Fibroblast of villous mesenchyme (primary cell): ENCODE measurements around the gene RIC1. TPM values are rescaled to one million over a fixed set of nuclear protein-coding genes. Genes with fewer than 3 reads are reported as not detected.
A peak's percentile ranks its signal among the peaks of the same experiment; 100 is the strongest.
"Not testable (repeated sequence)": the region's sequence is repeated elsewhere in the genome, so short reads cannot be mapped to it uniquely, and the experiment has no call there.

Source experiments
- DNase-seq: peaks from one replicate; pipeline ENCODE4 v3.0.0-alpha.2; 2010; ENCODE audit warnings: low read depth
- H3K4me3 ChIP-seq: 2 replicates; pipeline ENCODE4 v1.5.1; 2011; ENCODE audit warnings: low read depth, mild to moderate bottlenecking, low read length
- total RNA-seq: library from RNA; depleted of rRNA; stranded (reverse); fragments of >200 nt; gene quantifications from 2 replicates; pipeline ENCODE4 v1.2.3, GENCODE V29; 2012
- TF ChIP-seq, protein P1 (sequence below): IDR thresholded peaks from 2 replicates; pipeline ENCODE4 v1.5.1; 2012; ENCODE audit warnings: low read depth, mild to moderate bottlenecking, low read length; ENCODE audit not compliant: insufficient read depth

Gene RIC1, protein sequence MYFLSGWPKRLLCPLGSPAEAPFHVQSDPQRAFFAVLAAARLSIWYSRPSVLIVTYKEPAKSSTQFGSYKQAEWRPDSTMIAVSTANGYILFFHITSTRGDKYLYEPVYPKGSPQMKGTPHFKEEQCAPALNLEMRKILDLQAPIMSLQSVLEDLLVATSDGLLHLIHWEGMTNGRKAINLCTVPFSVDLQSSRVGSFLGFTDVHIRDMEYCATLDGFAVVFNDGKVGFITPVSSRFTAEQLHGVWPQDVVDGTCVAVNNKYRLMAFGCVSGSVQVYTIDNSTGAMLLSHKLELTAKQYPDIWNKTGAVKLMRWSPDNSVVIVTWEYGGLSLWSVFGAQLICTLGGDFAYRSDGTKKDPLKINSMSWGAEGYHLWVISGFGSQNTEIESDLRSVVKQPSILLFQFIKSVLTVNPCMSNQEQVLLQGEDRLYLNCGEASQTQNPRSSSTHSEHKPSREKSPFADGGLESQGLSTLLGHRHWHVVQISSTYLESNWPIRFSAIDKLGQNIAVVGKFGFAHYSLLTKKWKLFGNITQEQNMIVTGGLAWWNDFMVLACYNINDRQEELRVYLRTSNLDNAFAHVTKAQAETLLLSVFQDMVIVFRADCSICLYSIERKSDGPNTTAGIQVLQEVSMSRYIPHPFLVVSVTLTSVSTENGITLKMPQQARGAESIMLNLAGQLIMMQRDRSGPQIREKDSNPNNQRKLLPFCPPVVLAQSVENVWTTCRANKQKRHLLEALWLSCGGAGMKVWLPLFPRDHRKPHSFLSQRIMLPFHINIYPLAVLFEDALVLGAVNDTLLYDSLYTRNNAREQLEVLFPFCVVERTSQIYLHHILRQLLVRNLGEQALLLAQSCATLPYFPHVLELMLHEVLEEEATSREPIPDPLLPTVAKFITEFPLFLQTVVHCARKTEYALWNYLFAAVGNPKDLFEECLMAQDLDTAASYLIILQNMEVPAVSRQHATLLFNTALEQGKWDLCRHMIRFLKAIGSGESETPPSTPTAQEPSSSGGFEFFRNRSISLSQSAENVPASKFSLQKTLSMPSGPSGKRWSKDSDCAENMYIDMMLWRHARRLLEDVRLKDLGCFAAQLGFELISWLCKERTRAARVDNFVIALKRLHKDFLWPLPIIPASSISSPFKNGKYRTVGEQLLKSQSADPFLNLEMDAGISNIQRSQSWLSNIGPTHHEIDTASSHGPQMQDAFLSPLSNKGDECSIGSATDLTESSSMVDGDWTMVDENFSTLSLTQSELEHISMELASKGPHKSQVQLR (N-terminal part only)
- total RNA-seq, result 57.3 and 71.2 TPM in 2 replicates

DNA sequence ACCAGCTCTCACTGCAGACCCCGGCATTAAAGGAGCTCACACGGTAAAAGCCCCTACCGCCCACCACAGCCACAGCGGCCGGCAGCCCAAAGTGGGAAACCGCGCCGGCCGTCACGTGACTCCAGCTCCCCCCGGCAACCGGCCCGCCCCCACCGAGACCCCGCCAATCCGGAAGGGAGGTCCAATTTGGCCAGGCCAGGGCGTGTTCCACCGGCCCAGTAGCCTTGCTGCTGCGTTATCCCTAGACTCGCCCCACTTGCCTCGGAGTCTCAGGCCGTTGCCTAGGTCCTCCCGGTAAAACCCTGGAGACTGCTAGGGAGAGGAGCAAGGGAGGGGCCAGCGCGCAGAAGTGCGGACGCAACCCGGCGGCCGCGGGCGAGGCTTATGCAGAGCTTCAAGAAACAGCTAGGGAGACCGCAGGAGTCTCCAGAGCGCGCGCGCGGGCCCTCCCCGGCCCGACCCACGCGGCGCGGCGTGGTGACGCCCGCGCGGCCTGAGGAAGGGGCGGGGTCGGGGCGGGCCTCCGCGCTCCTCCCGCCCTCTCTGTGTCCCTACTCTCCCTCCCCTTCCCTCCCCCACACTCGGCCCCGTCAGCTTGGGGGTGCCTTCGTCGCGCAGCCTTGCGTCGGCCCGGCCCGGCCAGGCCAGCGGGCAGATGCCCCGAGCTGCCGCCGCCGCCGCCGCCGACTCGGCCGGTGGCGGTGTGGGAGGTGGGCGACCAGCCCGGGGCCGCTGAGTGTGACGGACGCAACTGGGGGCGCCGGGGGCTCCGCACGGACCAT, at the start of gene RIC1:
TSS of gene RIC1 (plus strand) at position 578 of the 782 bp plus-strand sequence. CDS start at position 781, 203 bp downstream.
- TF ChIP-seq, protein P1, sequence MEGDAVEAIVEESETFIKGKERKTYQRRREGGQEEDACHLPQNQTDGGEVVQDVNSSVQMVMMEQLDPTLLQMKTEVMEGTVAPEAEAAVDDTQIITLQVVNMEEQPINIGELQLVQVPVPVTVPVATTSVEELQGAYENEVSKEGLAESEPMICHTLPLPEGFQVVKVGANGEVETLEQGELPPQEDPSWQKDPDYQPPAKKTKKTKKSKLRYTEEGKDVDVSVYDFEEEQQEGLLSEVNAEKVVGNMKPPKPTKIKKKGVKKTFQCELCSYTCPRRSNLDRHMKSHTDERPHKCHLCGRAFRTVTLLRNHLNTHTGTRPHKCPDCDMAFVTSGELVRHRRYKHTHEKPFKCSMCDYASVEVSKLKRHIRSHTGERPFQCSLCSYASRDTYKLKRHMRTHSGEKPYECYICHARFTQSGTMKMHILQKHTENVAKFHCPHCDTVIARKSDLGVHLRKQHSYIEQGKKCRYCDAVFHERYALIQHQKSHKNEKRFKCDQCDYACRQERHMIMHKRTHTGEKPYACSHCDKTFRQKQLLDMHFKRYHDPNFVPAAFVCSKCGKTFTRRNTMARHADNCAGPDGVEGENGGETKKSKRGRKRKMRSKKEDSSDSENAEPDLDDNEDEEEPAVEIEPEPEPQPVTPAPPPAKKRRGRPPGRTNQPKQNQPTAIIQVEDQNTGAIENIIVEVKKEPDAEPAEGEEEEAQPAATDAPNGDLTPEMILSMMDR, result no peak
- peak within 1 kb of the TSS; percentile 89 for H3K4me3 ChIP-seq
- DNase-seq, result peak; percentile 94

DNA sequence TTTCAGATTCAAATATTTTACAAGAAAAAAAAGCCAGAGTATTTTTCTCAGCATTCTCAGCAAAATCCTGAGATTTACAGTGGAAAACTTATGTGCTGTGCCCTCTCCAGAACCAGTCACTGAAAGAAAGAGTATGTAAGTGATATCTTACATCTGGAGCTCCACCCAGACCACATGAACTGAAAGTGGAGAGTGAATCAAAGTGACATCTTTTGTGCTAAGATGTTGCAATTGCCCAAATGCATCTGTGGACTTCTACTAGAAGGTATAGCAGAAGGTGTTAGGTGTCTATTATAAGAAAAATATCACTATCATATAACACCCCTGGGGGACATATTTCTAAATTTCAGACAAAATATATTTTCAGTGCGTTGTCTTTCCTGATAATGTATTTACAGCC, 49.0 kb upstream of the RIC1 start:
- TF ChIP-seq, protein P1, result no peak
- no peak overlapping the region for H3K4me3 ChIP-seq
- DNase-seq, result peak; percentile 25

DNA sequence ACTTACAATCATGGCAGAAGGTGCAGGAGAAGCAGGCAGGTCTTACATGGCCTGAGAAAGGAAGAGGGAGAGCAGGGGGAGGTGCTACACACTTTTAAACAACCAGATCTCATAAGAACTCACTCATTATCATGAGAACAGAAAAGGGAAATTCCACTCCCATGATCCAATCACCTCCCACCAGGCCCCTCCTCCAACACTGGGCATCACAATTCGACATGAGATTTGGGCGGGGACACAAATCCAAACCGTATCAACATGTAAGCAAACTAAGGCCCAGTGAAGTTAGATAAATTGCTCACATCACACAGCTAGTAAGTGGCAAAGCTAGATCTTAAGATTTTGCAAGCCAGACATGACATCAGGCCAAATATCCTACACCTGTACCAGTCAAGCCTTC, 48.3 kb upstream of the RIC1 start:
- H3K4me3 ChIP-seq, result no peak overlapping the region
- no peak for DNase-seq
- TF ChIP-seq, protein P1, result no peak

DNA sequence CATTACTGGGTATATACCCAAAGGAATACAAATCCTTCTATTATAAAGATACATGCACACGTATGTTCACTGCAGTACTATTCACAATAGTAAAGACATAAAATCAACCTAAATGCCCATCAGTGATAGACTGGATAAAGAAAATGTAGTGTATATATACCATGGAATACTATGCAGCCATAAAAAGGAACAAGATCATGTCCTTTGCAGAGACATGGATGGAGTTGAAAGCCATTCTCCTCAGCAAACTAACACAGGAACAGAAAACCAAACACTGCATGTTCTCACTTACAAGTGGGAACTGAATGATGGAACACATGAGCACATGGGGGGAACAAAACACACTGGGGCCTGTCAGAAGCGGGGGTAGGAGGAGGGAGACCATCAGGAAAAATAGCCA, 47.2 kb upstream of the RIC1 start:
- H3K4me3 ChIP-seq, DNase-seq: not testable (repeated sequence)

DNA sequence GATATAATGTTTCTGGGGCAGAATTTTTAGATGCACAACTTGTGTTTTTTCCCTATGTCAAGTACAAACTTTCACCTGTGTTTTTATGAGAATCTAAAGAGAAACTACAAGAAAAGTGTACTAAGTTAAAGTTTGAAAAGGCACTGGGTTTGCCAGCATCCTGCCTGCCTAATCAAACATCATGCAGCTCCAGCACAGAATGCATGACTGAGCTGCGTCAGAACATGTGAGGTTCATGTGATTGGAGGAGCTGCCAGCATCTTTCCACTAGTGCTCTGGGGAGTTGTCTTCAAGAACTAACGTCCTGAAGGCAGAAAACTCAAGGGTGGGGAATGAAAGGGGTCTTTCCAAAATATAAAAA, 46.1 kb upstream of the RIC1 start:
- TF ChIP-seq, protein P1, result no peak
- peak; percentile 77 for DNase-seq
- H3K4me3 ChIP-seq, result no peak overlapping the region

DNA sequence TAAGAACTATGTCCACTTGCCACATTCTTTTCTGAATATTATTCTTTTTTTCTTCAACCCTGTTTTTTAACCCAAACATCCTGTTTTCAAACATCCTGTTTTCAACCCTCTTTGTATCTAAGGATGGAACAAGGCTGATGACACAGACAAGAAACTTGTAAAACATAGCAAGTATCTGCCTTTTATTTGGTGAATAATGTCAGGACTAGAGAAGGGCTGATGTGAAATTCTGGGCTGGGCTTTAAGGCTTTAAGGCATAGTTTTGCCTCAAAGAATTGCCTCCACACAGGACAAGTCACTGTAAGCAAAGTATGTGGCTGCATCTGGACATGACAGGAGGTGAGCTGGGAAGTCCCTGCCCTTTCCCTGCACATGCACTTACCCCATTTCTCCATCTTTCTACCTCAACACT, 42.5 kb upstream of the RIC1 start:
- DNase-seq, result peak; percentile 79
- no peak overlapping the region for H3K4me3 ChIP-seq
- TF ChIP-seq, protein P1, result no peak
